ENCODE data around the gene DHRS13. TPM values are rescaled to one million over a fixed set of nuclear protein-coding genes. Genes with fewer than 3 reads are reported as not detected.

DHRS13 gene
- total and polyA plus RNA-seq, 2 donors (not counting 1 experiment from before 2014, with no cell fraction given), result 11.9 to 28.1 TPM

- H3K4me1 Mint-ChIP-seq, result peaks cover 40% of the 10 kb centered on the region
- TF ChIP-seq CTCF (IDR thresholded peaks at IDR 0.05) (no peak), EZH2 (IDR thresholded peaks at IDR 0.05; ENCODE audit: borderline replicate concordance, insufficient read depth, low read depth, low read length, poor library complexity, severe bottlenecking) (no peak)
- ATAC-seq (ENCODE audit: low read depth), result no peak
- H3K27ac ChIP-seq (ENCODE audit: low read length in 2 of 2), result no peak overlapping the region
- no peak for DNase-seq
- no peak overlapping the region for H3K4me3 Mint-ChIP-seq
- 87% methylated on average over 27 of the region's 27 CpGs for WGBS (ENCODE audit: insufficient coverage)
- no peak overlapping the region for H3K4me2 ChIP-seq (replicated peaks; ENCODE audit: low read depth, low read length, poor library complexity, severe bottlenecking)
- POLR2A ChIA-PET, result no interaction called here
- peaks cover 0 to 89% of the 10 kb centered on the region in 2 experiments for H3K36me3 ChIP-seq (replicated peaks in 1 of 2; ENCODE audit: control extremely low read depth in 1 of 2, control insufficient read depth in 1 of 2, extremely low read depth in 1 of 2, insufficient read depth in 2 of 2, low read length in 1 of 2)
- H3K79me2 ChIP-seq (ENCODE audit: control insufficient read depth, insufficient read depth, low read length), result peaks cover 60% of the 10 kb centered on the region
- H2AFZ ChIP-seq (ENCODE audit: insufficient read depth, low read depth, low read length, poor library complexity, severe bottlenecking), result no peak overlapping the region
- no peak overlapping the region for H3K9ac ChIP-seq (ENCODE audit: low read length)
- no peaks in the 10 kb centered on the region for H3K9me3 Mint-ChIP-seq (ENCODE audit: insufficient read depth)
- H3K27me3 Mint-ChIP-seq, result no peaks in the 10 kb centered on the region
- H3K4me1 ChIP-seq (ENCODE audit: control insufficient read depth in 2 of 2, insufficient read depth in 2 of 2, low read length in 2 of 2), result peaks cover 21 to 28% of the 10 kb centered on the region in 2 donors
- no peak overlapping the region for H3K27ac Mint-ChIP-seq
- peaks cover 95% of the 10 kb centered on the region for H4K20me1 ChIP-seq (ENCODE audit: control insufficient read depth, insufficient read depth, low read length, poor library complexity, severe bottlenecking)
- CTCF ChIA-PET, result interaction anchor here (0.5 to 2.5 kb wide), 2 partner anchors 25 to 120 kb away, joined by 3 to 13 read pairs; no protein-coding TSS in a partner anchor
- no peak overlapping the region for H3K4me3 ChIP-seq (ENCODE audit: control extremely low read depth in 1 of 5, extremely low read depth in 1 of 5, insufficient read depth in 1 of 5, low read depth in 2 of 5, low read length in 4 of 5)
- no peaks in the 10 kb centered on the region for H3K9me3 ChIP-seq (ENCODE audit: control extremely low read depth in 1 of 3, control insufficient read depth in 2 of 3, insufficient read depth in 1 of 3, low read length in 2 of 3)
- no peaks in the 10 kb centered on the region for H3K27me3 ChIP-seq (replicated peaks in 1 of 4; ENCODE audit: control extremely low read depth in 1 of 4, control insufficient read depth in 3 of 4, insufficient read depth in 4 of 4, low read length in 3 of 4)
- intact Hi-C loops (cut with micrococcal nuclease), result no loop called here
Measured at GRCh38 chr17:28883967-28884702, 18.7 kb downstream of the DHRS13 start.
